IMR-90 (cell line): ENCODE measurements around the gene MXRA8. TPM values are rescaled to one million over a fixed set of nuclear protein-coding genes. Genes with fewer than 3 reads are reported as not detected.

Experiments used
- ATAC-seq: fragments of 200-7000 bp; cut with Tn5 transposase; 2 replicates; pipeline ENCODE4 v1.9.1; 2020; ENCODE audit warnings: low read depth, mild to moderate bottlenecking, moderate library complexity
- BruUV-seq: library from RNA; stranded (reverse); fragments of 400-500 nt; replicated peaks from 2 replicates; lab custom pipeline; 2021; lab: Mats Ljungman, UMichigan
- CTCF ChIA-PET: fragments of 300-600 bp; formaldehyde crosslinking; extraction: SDS; loops from one replicate; lab custom pipeline; 2021; ENCODE audit warnings: antibody characterized with exemption; lab: Yijun Ruan, JAX
- POLR2A ChIA-PET: fragments of 300-600 bp; sonication (Branson Sonifier 250); formaldehyde crosslinking; loops from one replicate; lab custom pipeline; 2022; ENCODE audit warnings: antibody characterized with exemption; ENCODE audit not compliant: unreplicated experiment; lab: Charles Lee
- DNase-seq: peaks from one replicate; pipeline ENCODE4 v3.0.0; 2013
- H2AFZ ChIP-seq: replicated peaks from 2 replicates; pipeline ENCODE3; 2013; ENCODE audit warnings: low read length, mild to moderate bottlenecking; ENCODE audit not compliant: poor library complexity
- H2AK5ac ChIP-seq: 2 replicates; pipeline ENCODE4 v1.6.1; 2013; ENCODE audit warnings: low read depth, low read length, inconsistent platforms
- H2AK9ac ChIP-seq: replicated peaks from 2 replicates; pipeline ENCODE3; 2013; ENCODE audit warnings: mild to moderate bottlenecking, low read depth, low read length, moderate library complexity; ENCODE audit not compliant: poor library complexity
- H2BK120ac ChIP-seq: 2 replicates; pipeline ENCODE4 v1.6.1; 2013; ENCODE audit warnings: low read depth, low read length, inconsistent platforms
- H2BK15ac ChIP-seq: 3 replicates; pipeline ENCODE4 v1.6.1; 2013; ENCODE audit warnings: low read depth, low read length, inconsistent platforms
- H2BK20ac ChIP-seq: 2 replicates; pipeline ENCODE4 v1.6.1; 2013; ENCODE audit warnings: low read depth, mild to moderate bottlenecking, inconsistent platforms, low read length, moderate library complexity
- H2BK5ac ChIP-seq: 2 replicates; pipeline ENCODE4 v1.6.1; 2013; ENCODE audit warnings: mild to moderate bottlenecking, low read depth, low read length, inconsistent platforms; ENCODE audit not compliant: poor library complexity, severe bottlenecking
- H3K14ac ChIP-seq: replicated peaks from 2 replicates; pipeline ENCODE4 v1.6.1; 2013; ENCODE audit warnings: low read depth, low read length, inconsistent platforms
- H3K18ac ChIP-seq: 2 replicates; pipeline ENCODE4 v1.6.1; 2013; ENCODE audit warnings: low read depth, low read length, control low read depth
- H3K23ac ChIP-seq: 2 replicates; pipeline ENCODE4 v1.6.1; 2013; ENCODE audit warnings: low read depth, low read length, inconsistent platforms
- H3K27ac ChIP-seq: 2 replicates; pipeline ENCODE4 v1.5.1; 2013; ENCODE audit warnings: mild to moderate bottlenecking, control low read depth, low read length; ENCODE audit not compliant: insufficient read depth
- H3K27me3 ChIP-seq: 2 replicates; pipeline ENCODE4 v1.6.1; 2013; ENCODE audit warnings: low read length; ENCODE audit not compliant: control insufficient read depth, insufficient read depth
- H3K36me3 ChIP-seq: 2 replicates; pipeline ENCODE4 v1.6.1; 2013; ENCODE audit warnings: low read length, mixed read lengths; ENCODE audit not compliant: control insufficient read depth, insufficient read depth
- H3K4ac ChIP-seq: 2 replicates; pipeline ENCODE4 v1.6.1; 2013; ENCODE audit warnings: low read depth, low read length, inconsistent platforms
- H3K4me1 ChIP-seq: 2 replicates; pipeline ENCODE4 v1.6.1; 2013; ENCODE audit warnings: low read length, mixed read lengths; ENCODE audit not compliant: control insufficient read depth, insufficient read depth
- H3K4me2 ChIP-seq: 2 replicates; pipeline ENCODE4 v1.6.1; 2013; ENCODE audit warnings: low read depth, mild to moderate bottlenecking, control low read depth, low read length, moderate library complexity
- H3K4me3 ChIP-seq: 2 replicates; pipeline ENCODE4 v1.5.1; 2013; ENCODE audit warnings: low read depth, mild to moderate bottlenecking, control low read depth, low read length, moderate library complexity; ENCODE audit not compliant: insufficient read depth
- H3K56ac ChIP-seq: 2 replicates; pipeline ENCODE4 v1.6.1; 2013; ENCODE audit warnings: low read length, inconsistent platforms; ENCODE audit not compliant: insufficient read depth; ENCODE audit errors: extremely low read depth
- H3K79me1 ChIP-seq, 2 experiments: 2 replicates each; pipeline ENCODE4 v1.6.1; 2013; ENCODE audit warnings: low read length in 2 of 2, inconsistent platforms in 1 of 2, low read depth in 1 of 2
- H3K9ac ChIP-seq: 2 replicates; pipeline ENCODE4 v1.6.1; 2013; ENCODE audit warnings: low read depth, low read length, control low read depth
- H3K9me1 ChIP-seq: 2 replicates; pipeline ENCODE4 v1.6.1; 2013; ENCODE audit warnings: low read length, inconsistent platforms; ENCODE audit not compliant: insufficient read depth
- H3K9me3 ChIP-seq: 2 replicates; pipeline ENCODE4 v1.6.1; 2013; ENCODE audit warnings: low read length; ENCODE audit not compliant: control insufficient read depth, insufficient read depth
- H4K20me1 ChIP-seq: 2 replicates; pipeline ENCODE4 v1.6.1; 2013; ENCODE audit warnings: low read length, inconsistent platforms; ENCODE audit not compliant: insufficient read depth
- H4K5ac ChIP-seq: 2 replicates; pipeline ENCODE4 v1.6.1; 2013; ENCODE audit warnings: mild to moderate bottlenecking, low read depth, low read length, control low read depth
- H4K8ac ChIP-seq, 2 experiments: 2 replicates each; pipeline ENCODE4 v1.6.1; 2013; ENCODE audit warnings: low read depth in 2 of 2, low read length in 2 of 2, control low read depth in 1 of 2, inconsistent platforms in 1 of 2
- H4K91ac ChIP-seq: 2 replicates; pipeline ENCODE4 v1.6.1; 2013; ENCODE audit warnings: low read depth, low read length, inconsistent platforms; ENCODE audit not compliant: insufficient read depth
- BHLHE40 ChIP-seq: fragments of 150-350 bp; IDR thresholded peaks from 2 replicates; pipeline ENCODE4 v1.6.1; 2016; ENCODE audit warnings: mild to moderate bottlenecking, low read depth, low read length
- CEBPB ChIP-seq: IDR thresholded peaks from 2 replicates; pipeline ENCODE4 v1.6.1; 2012; ENCODE audit warnings: low read depth, low read length, improper control_type of control experiment
- CHD1 ChIP-seq: IDR thresholded peaks from 2 replicates; pipeline ENCODE4 v1.6.1; 2012; ENCODE audit warnings: low read depth, low read length, improper control_type of control experiment
- ELK1 ChIP-seq: fragments of 150-350 bp; IDR thresholded peaks from 2 replicates; pipeline ENCODE4 v1.6.1; 2016; ENCODE audit warnings: low read depth, mild to moderate bottlenecking, low read length, moderate library complexity, borderline replicate concordance
- FOS ChIP-seq: fragments of 150-350 bp; IDR thresholded peaks from 2 replicates; pipeline ENCODE4 v1.6.1; 2016; ENCODE audit warnings: low read depth, low read length
- MAFK ChIP-seq: IDR thresholded peaks from 2 replicates; pipeline ENCODE4 v1.6.1; 2012; ENCODE audit warnings: low read depth, low read length, improper control_type of control experiment
- MAZ ChIP-seq: IDR thresholded peaks from 2 replicates; pipeline ENCODE4 v1.6.1; 2012; ENCODE audit warnings: low read depth, mild to moderate bottlenecking, low read length, improper control_type of control experiment, moderate library complexity, borderline replicate concordance
- MXI1 ChIP-seq: IDR thresholded peaks from 2 replicates; pipeline ENCODE4 v1.6.1; 2012; ENCODE audit warnings: low read depth, mild to moderate bottlenecking, low read length, moderate library complexity, borderline replicate concordance
- NFE2L2 ChIP-seq: fragments of 150-350 bp; IDR thresholded peaks from 2 replicates; pipeline ENCODE4 v1.6.1; 2016; ENCODE audit warnings: low read depth, mild to moderate bottlenecking, low read length
- POLR2A ChIP-seq: IDR thresholded peaks from 2 replicates; pipeline ENCODE4 v1.6.1; 2012; ENCODE audit warnings: mild to moderate bottlenecking, low read depth, low read length
- RAD21 ChIP-seq: IDR thresholded peaks from 2 replicates; pipeline ENCODE4 v1.6.1; 2012; ENCODE audit warnings: low read length, improper control_type of control experiment
- RCOR1 ChIP-seq: IDR thresholded peaks from 2 replicates; pipeline ENCODE4 v1.6.1; 2012; ENCODE audit warnings: mild to moderate bottlenecking, low read length, improper control_type of control experiment; ENCODE audit not compliant: insufficient replicate concordance
- RFX5 ChIP-seq: IDR thresholded peaks from 2 replicates; pipeline ENCODE4 v1.8.0; 2012; ENCODE audit warnings: low read depth, mild to moderate bottlenecking, low read length, moderate library complexity
- SMC3 ChIP-seq: fragments of 150-350 bp; IDR thresholded peaks from 2 replicates; pipeline ENCODE4 v1.6.1; 2016; ENCODE audit warnings: low read depth, mild to moderate bottlenecking, antibody characterized with exemption, low read length, moderate library complexity
- USF2 ChIP-seq: fragments of 150-350 bp; IDR thresholded peaks from 2 replicates; pipeline ENCODE4 v1.6.1; 2017; ENCODE audit warnings: mild to moderate bottlenecking, antibody characterized with exemption, low read length, low read depth
- WGBS, 2 experiments: methylation state at CpG; one replicate each; pipeline versions ENCODE4 v1.1.5 to v1.1.7; 2013; ENCODE audit warnings: missing lambda C conversion rate in 2 of 2; ENCODE audit not compliant: insufficient read length in 1 of 2; ENCODE audit errors: extremely low coverage in 2 of 2; 5-methylcytosine and 5-hydroxymethylcytosine counted together
- dilution Hi-C: fragments of 300-500 bp; cut with HindIII; formaldehyde crosslinking; loops from one replicate; pipeline ENCODE4 v1.14.3; 2018; ENCODE audit warnings: low sequenced_read_pairs; ENCODE audit not compliant: unreplicated experiment
- in situ Hi-C: fragments of 300-500 bp; cut with MboI; formaldehyde crosslinking; loops from 3 replicates; pipeline ENCODE4 v1.14.3; 2019; ENCODE audit warnings: low sequenced_read_pairs, inconsistent platforms, mixed read lengths
- intact Hi-C: fragments of 100-400 bp; cut with micrococcal nuclease; formaldehyde crosslinking; loops from 2 replicates; pipeline ENCODE4 v1.10.0; 2022
- polyA plus RNA-seq, 3 experiments: library from polyadenylated mRNA; depleted of rRNA; stranded (reverse); fragments of >200 nt; gene quantifications; 2 replicates each; pipeline ENCODE4 v1.2.3, GENCODE V29; 2012; ENCODE audit warnings: low replicate concordance in 1 of 3
- total RNA-seq: library from RNA; depleted of rRNA; stranded (reverse); fragments of >200 nt; gene quantifications from 2 replicates; pipeline ENCODE4 v1.2.3, GENCODE V29; 2012
- TF ChIP-seq, protein P1 (sequence below): conservative IDR thresholded peaks from 2 replicates; pipeline ENCODE4 v1.5.1; 2012; ENCODE audit warnings: mild to moderate bottlenecking, low read depth, low read length, improper control_type of control experiment

The MXRA8 gene
- total and polyA plus RNA-seq, 2 of the 4 experiments (the other 2 are of a cell fraction) = 92.5 to 469 TPM

DNA sequence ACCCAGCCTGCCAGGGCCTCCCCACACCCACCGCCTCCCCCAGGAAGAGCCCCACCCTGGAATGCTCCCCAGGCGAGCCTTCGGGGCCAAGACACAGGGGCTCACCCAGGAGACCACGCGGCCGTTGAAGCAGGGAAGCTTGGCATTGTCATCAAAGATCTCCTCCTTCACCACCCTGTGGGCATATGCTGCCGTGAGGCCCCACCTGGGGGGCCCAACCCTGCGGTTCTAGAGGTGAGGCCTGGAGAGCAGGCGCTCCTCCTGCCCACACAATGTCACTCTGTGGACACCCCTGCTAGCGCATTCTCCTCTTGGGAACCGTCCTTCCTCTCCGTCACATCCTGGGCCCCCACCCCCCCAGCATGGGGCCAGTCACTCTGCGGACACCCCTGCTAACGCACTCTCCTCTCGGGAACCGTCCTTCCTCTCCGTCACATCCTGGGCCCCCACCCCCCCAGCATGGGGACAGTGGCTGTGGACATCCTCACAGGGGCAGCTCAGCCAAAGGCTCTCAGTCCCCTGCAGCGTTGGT lies 15.7 kb downstream of the MXRA8 start:
- intact Hi-C loops (no loop called here), in situ Hi-C loops (no loop called here), dilution Hi-C loops (no loop called here)
- H3K4me2 ChIP-seq = no peak overlapping the region
- peaks cover 28% of the 10 kb centered on the region for H3K4me1 ChIP-seq
- H4K8ac ChIP-seq = no peak overlapping the region
- H4K20me1 ChIP-seq = peaks cover 60% of the 10 kb centered on the region
- no peak for ATAC-seq
- no peaks in the 10 kb centered on the region for H3K9me3 ChIP-seq
- no peak overlapping the region for H4K91ac ChIP-seq
- no peak overlapping the region for H3K56ac ChIP-seq
- H3K79me1 ChIP-seq = peaks cover 12 to 63% of the 10 kb centered on the region in 2 experiments
- no TSS peak for BruUV-seq
- H3K23ac ChIP-seq = no peak overlapping the region
- no peak overlapping the region for H3K18ac ChIP-seq
- H3K4me3 ChIP-seq = no peak overlapping the region
- ChIA-PET CTCF (no interaction called here), POLR2A (no interaction called here)
- no peak overlapping the region for H3K14ac ChIP-seq
- no peak overlapping the region for H2AFZ ChIP-seq
- no peak overlapping the region for H2BK20ac ChIP-seq
- peaks cover 13% of the 10 kb centered on the region for H3K9me1 ChIP-seq
- no peak for TF ChIP-seq MAFK
- TF ChIP-seq RAD21 = no peak
- TF ChIP-seq CHD1 = no peak
- TF ChIP-seq RFX5 = no peak
- TF ChIP-seq POLR2A = no peak
- TF ChIP-seq USF2 = no peak
- no peak for TF ChIP-seq CEBPB
- no peak for TF ChIP-seq MXI1
- no peak for TF ChIP-seq NFE2L2
- no peak for TF ChIP-seq BHLHE40
- TF ChIP-seq, protein P1, sequence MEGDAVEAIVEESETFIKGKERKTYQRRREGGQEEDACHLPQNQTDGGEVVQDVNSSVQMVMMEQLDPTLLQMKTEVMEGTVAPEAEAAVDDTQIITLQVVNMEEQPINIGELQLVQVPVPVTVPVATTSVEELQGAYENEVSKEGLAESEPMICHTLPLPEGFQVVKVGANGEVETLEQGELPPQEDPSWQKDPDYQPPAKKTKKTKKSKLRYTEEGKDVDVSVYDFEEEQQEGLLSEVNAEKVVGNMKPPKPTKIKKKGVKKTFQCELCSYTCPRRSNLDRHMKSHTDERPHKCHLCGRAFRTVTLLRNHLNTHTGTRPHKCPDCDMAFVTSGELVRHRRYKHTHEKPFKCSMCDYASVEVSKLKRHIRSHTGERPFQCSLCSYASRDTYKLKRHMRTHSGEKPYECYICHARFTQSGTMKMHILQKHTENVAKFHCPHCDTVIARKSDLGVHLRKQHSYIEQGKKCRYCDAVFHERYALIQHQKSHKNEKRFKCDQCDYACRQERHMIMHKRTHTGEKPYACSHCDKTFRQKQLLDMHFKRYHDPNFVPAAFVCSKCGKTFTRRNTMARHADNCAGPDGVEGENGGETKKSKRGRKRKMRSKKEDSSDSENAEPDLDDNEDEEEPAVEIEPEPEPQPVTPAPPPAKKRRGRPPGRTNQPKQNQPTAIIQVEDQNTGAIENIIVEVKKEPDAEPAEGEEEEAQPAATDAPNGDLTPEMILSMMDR = no peak
- no peak for TF ChIP-seq SMC3
- no peak for TF ChIP-seq FOS
- no peak for TF ChIP-seq RCOR1
- no peak for TF ChIP-seq MAZ
- TF ChIP-seq ELK1 = no peak
- 88% methylated on average over 5 of the region's 18 CpGs; no CpG with 5 or more reads in 1 of the 2 experiments for WGBS, 2 experiments
- H2AK9ac ChIP-seq = no peak overlapping the region
- no peak overlapping the region for H3K4ac ChIP-seq
- DNase-seq = no peak
- H2BK15ac ChIP-seq = no peak overlapping the region
- H4K5ac ChIP-seq = no peak overlapping the region
- H2BK120ac ChIP-seq = no peak overlapping the region
- no peak overlapping the region for H3K9ac ChIP-seq
- no peak overlapping the region for H2AK5ac ChIP-seq
- H3K36me3 ChIP-seq = peaks cover 34% of the 10 kb centered on the region
- no peak overlapping the region for H2BK5ac ChIP-seq
- H3K27me3 ChIP-seq = no peaks in the 10 kb centered on the region
- H3K27ac ChIP-seq = no peak overlapping the region
